Measurements from ENCODE around the gene SLC20A1.

The SLC20A1 gene

GRCh38 chr2:112622528-112622849 lies 23.2 kb upstream of the SLC20A1 start:
- Histone ChIP-seq H3K4me2 (ENCODE audit: low read length) (no peak overlapping the region), H3K27ac (ENCODE audit: low read depth, low read length, poor library complexity, severe bottlenecking) (no peak overlapping the region), H3K27me3 (ENCODE audit: insufficient read depth, low read length) (no peaks in the 10 kb centered on the region), H3K9ac (ENCODE audit: low read length) (no peak overlapping the region), H3K9me2 (ENCODE audit: low read depth, low read length) (no peaks in the 10 kb centered on the region), H3K9me3 (ENCODE audit: low read length) (no peaks in the 10 kb centered on the region), H3K79me2 (ENCODE audit: insufficient read depth, low read length) (no peaks in the 10 kb centered on the region), H2AFZ (ENCODE audit: low read length) (no peak overlapping the region), H3F3A (ENCODE audit: insufficient read depth, low read length) (no peaks in the 10 kb centered on the region), H3K4me3 (ENCODE audit: low read depth, low read length, poor library complexity, severe bottlenecking) (no peak overlapping the region), H3K36me3 (ENCODE audit: insufficient read depth, low read length) (no peaks in the 10 kb centered on the region), H3K4me1 (ENCODE audit: insufficient read depth, low read length, severe bottlenecking) (peaks cover 4% of the 10 kb centered on the region), H4K20me1 (ENCODE audit: insufficient read depth, low read length) (no peaks in the 10 kb centered on the region)
- TF ChIP-seq EZH2 (IDR thresholded peaks at IDR 0.05; ENCODE audit: borderline replicate concordance, low read length) (no peak), CTCF (IDR thresholded peaks at IDR 0.05; ENCODE audit: low read length) (no peak)

GRCh38 chr2:112623913-112624777 lies 21.6 kb upstream of the SLC20A1 start:
- H3F3A ChIP-seq (ENCODE audit: insufficient read depth, low read length), result no peaks in the 10 kb centered on the region
- no peak overlapping the region for H2AFZ ChIP-seq (ENCODE audit: low read length)
- H3K9ac ChIP-seq (ENCODE audit: low read length), result no peak overlapping the region
- no peak overlapping the region for H3K27ac ChIP-seq (ENCODE audit: low read depth, low read length, poor library complexity, severe bottlenecking)
- H3K4me1 ChIP-seq (ENCODE audit: insufficient read depth, low read length, severe bottlenecking), result peaks cover 4% of the 10 kb centered on the region
- no peak overlapping the region for H3K4me2 ChIP-seq (ENCODE audit: low read length)
- no peak for TF ChIP-seq EZH2 (IDR thresholded peaks at IDR 0.05; ENCODE audit: borderline replicate concordance, low read length)
- TF ChIP-seq CTCF (IDR thresholded peaks at IDR 0.05; ENCODE audit: low read length), result no peak
- H3K79me2 ChIP-seq (ENCODE audit: insufficient read depth, low read length), result no peaks in the 10 kb centered on the region
- H4K20me1 ChIP-seq (ENCODE audit: insufficient read depth, low read length), result no peaks in the 10 kb centered on the region
- H3K9me3 ChIP-seq (ENCODE audit: low read length), result no peaks in the 10 kb centered on the region
- no peaks in the 10 kb centered on the region for H3K9me2 ChIP-seq (ENCODE audit: low read depth, low read length)
- no peaks in the 10 kb centered on the region for H3K36me3 ChIP-seq (ENCODE audit: insufficient read depth, low read length)
- no peaks in the 10 kb centered on the region for H3K27me3 ChIP-seq (ENCODE audit: insufficient read depth, low read length)
- no peak overlapping the region for H3K4me3 ChIP-seq (ENCODE audit: low read depth, low read length, poor library complexity, severe bottlenecking)

DNA sequence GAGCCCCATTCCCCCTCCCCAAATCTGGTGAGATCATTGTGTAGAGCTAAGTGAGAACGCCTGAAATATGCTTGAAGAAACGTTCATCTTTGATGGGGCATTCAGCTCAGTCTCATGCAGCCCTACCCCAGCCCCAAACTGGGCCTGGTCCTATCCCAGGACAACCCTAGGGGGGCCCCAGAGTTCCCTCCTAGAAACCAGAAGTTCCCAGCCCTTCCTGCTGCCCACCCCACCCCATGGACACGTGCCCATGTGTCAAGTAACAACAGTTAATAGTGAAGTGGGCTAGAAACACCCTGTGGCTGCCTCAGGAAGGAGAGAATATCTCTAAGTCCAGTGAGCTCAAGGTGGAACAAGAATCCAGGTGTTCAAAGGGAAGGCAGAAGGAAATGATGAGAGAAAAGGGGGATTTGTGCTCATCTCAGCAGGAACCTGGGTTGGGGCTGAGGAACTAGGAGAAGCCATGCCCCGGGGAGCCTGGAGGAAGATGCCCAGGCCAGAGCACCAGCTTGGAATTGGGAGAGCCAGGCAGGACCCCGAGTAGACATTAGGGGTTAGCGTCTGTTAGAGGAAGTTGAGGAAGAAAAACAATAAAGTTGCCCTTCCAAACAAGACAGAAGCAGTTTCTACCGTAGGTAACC lies 20.1 kb upstream of the SLC20A1 start:
- TF ChIP-seq CTCF (IDR thresholded peaks at IDR 0.05; ENCODE audit: low read length), result no peak
- no peak for TF ChIP-seq EZH2 (IDR thresholded peaks at IDR 0.05; ENCODE audit: borderline replicate concordance, low read length)
- Histone ChIP-seq H3K36me3 (ENCODE audit: insufficient read depth, low read length) (no peaks in the 10 kb centered on the region), H3K27ac (ENCODE audit: low read depth, low read length, poor library complexity, severe bottlenecking) (no peak overlapping the region), H3K4me3 (ENCODE audit: low read depth, low read length, poor library complexity, severe bottlenecking) (no peak overlapping the region), H3K4me1 (ENCODE audit: insufficient read depth, low read length, severe bottlenecking) (peaks cover 4% of the 10 kb centered on the region), H3F3A (ENCODE audit: insufficient read depth, low read length) (no peaks in the 10 kb centered on the region), H2AFZ (ENCODE audit: low read length) (no peak overlapping the region), H3K27me3 (ENCODE audit: insufficient read depth, low read length) (no peaks in the 10 kb centered on the region), H4K20me1 (ENCODE audit: insufficient read depth, low read length) (no peaks in the 10 kb centered on the region), H3K9ac (ENCODE audit: low read length) (no peak overlapping the region), H3K4me2 (ENCODE audit: low read length) (no peak overlapping the region), H3K9me2 (ENCODE audit: low read depth, low read length) (no peaks in the 10 kb centered on the region), H3K79me2 (ENCODE audit: insufficient read depth, low read length) (no peaks in the 10 kb centered on the region), H3K9me3 (ENCODE audit: low read length) (no peaks in the 10 kb centered on the region)

All from OCI-LY1 (cell line).